GM18909 (cell line): Measurements from ENCODE around the gene NUP42.
"Not testable (repeated sequence)": the region's sequence is repeated elsewhere in the genome, so short reads cannot be mapped to it uniquely, and the experiment has no call there.

ENCODE experiments used
- ATAC-seq: cut with Tn5 transposase; IDR thresholded peaks from one replicate; pipeline ENCODE4 v1.9.1; 2021; ENCODE audit warnings: mild to moderate bottlenecking; ENCODE audit not compliant: unreplicated experiment, poor library complexity

The NUP42 gene

DNA sequence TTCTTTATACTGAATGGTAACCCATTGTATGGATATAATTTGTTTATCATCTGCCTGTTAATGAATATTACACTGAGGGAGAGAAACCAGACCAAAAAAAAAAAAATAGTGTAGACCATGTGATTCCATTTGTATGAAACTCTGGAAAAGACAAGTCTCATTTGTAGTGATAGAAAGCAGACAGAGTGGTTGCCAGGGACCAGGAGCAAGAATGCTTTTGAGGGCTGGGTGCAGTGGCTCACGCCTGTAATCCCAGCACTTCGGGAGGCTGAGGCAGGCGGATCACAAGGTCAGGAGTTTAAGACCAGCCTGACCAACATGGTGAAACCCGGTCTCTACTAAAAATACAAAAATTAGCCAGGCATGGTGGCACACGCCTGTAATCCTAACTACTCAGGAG is 15.9 kb downstream of the NUP42 start:
- not testable (repeated sequence) for ATAC-seq

GRCh38 chr7:23200331-23200730 is 18.5 kb downstream of the NUP42 start:
- no peak for ATAC-seq

DNA sequence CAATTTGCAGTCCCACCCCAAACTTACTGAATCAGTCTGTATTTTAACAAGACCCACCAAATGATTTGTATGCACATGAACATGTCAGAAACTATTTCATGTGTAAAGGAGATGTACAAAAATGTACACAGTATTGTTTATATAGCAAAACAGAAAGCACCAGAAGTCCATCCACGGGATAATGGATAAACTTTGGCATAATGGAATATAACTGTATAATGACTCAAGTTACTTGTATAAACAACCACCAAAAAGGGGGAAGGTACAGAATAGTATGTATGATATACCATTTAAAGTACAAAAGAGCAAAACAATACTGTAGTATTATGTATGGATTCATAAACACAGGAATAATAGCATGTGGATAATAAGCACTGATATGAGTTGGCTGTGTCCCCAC is 22.4 kb downstream of the NUP42 start:
- ATAC-seq, result no peak

DNA sequence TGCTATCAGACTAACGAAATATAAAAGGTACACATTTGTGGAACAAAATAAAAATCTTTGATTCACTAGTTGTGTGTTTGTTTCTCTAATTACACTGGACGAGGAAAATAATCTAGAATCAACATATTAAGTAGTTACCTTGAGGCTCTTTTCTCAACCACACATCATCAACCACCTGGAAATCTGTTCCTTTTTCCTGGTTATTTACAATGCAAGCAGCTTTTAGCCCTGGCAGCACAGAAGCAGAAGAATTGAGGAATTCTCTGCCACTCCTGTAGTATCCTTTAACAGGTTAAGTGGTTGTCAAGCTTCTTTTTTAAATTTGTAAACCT is 23.7 kb downstream of the NUP42 start:
- no peak for ATAC-seq

DNA sequence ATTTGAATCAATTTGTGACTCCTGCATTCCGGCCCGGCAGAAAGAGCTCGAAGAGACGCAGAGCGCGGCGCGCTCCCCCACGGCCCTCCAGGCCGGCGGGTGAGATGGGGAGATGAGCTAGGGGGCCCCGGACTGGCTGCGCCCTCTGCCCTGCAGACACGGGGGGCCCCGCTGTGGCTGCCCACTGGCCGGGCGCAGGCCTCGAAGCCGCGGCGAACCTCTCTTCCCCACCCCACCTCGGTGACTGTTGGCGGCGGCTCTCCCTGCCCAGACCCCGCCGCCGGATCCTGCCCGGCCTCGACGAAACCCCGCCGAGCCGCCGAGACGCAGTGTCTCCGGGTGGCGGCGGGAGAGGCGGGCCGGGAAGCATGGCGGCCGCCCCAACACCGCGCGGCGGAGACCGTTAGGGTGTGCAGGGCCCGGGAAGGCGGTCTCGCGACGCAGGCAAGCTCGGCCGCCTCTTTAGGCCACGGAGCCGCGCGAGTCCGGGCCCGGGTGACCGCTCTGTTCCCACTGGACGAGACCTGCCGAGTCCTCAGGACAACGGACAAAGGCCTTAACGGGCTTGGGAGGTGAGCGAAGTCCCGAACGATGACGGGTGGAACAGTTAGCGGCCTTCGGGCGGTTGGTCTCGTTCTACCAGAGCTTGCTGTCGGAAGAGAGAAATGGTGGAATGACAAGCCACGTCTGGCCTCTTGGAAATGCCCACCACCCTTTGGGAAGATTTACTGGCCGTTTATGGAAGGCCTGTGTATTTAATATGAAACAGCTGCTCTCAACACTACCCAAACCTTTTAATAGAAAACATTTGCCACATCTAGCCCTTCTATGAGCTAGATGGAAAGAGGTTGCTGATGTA is 24.3 kb downstream of the NUP42 start:
- no peak for ATAC-seq

DNA sequence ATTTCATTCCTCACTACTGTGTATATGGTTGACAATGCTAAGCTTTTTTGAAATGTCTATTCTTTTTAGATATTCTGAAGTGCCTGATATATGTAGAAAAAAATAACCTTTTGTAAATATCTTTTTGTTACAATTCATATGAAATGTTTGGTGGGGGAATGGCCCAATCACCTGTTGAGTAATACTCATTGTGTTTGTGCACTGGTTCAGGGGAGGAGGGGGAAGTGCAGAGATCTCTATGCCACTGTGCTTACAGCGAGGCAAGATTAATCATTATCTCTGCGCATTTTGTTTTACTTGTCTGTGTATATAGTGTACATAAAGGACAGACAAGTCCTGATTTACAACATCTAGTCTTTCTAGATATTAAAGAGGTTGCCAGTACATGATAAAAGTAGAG is 25.2 kb downstream of the NUP42 start:
- no peak for ATAC-seq

DNA sequence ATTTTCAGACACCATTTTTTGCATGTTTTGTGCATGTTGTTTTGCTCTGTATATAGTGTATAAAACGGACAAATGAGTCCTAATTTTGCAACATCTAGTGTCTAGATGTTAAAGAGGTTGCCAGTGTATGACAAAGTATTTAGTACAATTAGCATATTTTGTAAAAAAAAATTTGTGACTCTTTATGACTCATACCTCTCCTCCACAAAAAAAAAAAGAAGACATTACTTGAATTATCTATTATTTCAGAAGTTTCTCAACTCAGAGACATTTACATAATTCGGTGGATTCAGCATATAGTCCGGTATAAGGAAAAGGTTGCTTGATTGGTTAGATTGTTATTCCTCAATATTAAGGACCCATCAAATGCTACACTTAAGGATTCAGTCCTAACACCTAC is 26.0 kb downstream of the NUP42 start:
- ATAC-seq, result no peak

DNA sequence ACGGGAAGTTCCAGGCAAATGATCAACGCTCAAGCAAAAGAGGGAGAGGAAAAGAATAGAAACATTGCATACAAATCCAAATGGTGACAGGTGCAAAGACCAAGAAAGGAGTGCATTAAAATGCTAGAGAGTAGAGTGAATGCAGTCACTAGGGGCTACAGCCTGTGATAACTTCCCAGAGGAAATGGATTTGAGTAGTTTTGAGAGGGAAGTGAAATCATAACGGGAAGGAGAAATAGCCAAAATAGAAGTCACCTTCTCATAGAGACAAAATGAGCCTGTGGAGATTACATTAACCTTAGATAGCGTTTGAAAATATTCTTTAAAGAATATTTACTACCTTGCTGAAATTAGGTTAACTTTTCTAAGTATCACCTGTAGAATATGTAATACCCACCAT is 26.5 kb downstream of the NUP42 start:
- no peak for ATAC-seq

- no peak for ATAC-seq
Observed at GRCh38 chr7:23210506-23210905, 28.7 kb downstream of the NUP42 start.

DNA sequence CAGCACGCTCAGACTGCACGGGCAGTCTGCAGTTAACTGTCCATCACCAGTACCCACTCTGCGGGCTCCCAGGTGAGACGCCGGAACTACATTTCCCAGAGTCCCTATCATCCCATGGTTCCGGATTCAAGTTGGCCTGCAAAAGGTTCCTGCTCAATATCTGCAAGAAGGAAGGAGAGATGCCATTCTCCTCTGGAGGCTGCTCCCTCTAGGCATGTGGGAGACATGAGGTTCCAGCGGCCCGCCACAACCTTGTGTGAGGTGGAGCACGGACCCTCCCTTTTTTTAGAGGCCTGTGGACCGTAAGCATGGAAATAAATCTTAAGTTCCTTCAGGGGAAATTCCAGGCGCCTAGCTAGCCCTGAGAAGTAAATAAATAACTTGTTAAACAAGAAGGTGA is 29.7 kb downstream of the NUP42 start:
- no peak for ATAC-seq

GRCh38 chr7:23212395-23212794 is 30.5 kb downstream of the NUP42 start:
- ATAC-seq, result no peak

- no peak for ATAC-seq
Observed at GRCh38 chr7:23212841-23213240, 31.0 kb downstream of the NUP42 start.

DNA sequence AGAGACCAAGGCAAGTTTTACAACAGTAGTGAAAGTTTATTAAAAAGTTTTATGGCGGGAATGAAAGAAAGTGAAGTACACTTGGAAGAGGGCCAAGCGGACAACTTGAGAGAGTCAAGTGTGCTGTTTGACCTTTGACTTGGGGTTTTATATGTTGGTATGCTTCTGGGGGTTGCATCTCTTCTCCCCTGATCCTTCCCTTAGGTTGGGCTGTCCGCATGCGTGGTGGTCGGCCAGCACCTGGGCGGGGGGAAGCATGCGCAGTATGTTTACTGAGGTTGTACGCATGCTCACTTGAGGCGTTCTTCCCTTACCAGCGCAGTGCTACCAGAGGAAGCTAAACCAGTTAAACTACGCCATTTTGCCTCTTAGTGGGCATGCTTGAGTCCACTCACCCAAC is 31.9 kb downstream of the NUP42 start:
- ATAC-seq, result no peak

- ATAC-seq, result no peak
Observed at GRCh38 chr7:23214423-23214822, 32.6 kb downstream of the NUP42 start.

- ATAC-seq, result no peak
Observed at GRCh38 chr7:23214938-23215337, 33.1 kb downstream of the NUP42 start.

GRCh38 chr7:23216021-23216420 is 34.2 kb downstream of the NUP42 start:
- ATAC-seq, result no peak

- no peak for ATAC-seq
Observed at GRCh38 chr7:23218196-23218595, 36.3 kb downstream of the NUP42 start.

GRCh38 chr7:23220690-23221305 is 39.0 kb downstream of the NUP42 start:
- ATAC-seq, result no peak

GRCh38 chr7:23222439-23223030 is 40.7 kb downstream of the NUP42 start:
- ATAC-seq, result no peak

- not testable (repeated sequence) for ATAC-seq
Observed at GRCh38 chr7:23224364-23224763, 42.5 kb downstream of the NUP42 start.

DNA sequence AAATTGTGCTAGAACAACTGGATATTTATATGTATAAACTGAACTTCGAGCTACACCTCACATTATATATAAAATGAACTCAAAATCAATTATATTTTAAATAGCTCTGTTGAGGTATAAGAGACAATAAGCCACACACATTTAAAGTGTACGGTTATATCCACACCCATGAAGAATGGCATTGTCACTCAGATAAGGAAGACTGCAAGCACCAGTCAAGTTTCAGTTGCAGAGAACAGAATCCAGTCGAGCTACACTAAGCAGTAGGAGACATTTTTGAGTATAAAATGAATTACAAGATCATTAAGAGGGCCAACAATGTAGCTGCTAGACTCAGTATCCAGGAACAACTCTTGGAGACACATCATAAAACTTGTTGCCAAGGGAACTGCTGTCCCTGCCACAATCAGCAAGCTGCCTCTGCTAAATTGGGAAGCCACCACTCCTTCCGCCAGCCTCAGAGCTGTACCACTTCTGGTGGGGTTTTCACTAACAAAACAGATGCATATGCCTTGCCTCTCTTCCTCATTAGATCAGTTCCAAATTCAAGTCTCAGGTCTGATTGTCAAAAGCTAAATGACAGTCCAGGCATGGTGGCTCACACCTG is 45.1 kb downstream of the NUP42 start:
- no peak for ATAC-seq
